Naive B cell (primary cell): ENCODE results near the gene CACNA2D3. TPM values are rescaled to one million over a fixed set of nuclear protein-coding genes. Genes with fewer than 3 reads are reported as not detected.

ENCODE experiments used
- ATAC-seq, 2 donors: fragments of 150-1000 bp; cut with Tn5 transposase; 2 replicates each; pipeline ENCODE4 v1.10.0; 2021; ENCODE audit warnings: low read depth in 2 of 2, mild to moderate bottlenecking in 2 of 2, moderate library complexity in 2 of 2
- DNase-seq: peaks from one replicate; pipeline ENCODE4 v3.0.0; 2022
- H3K27ac Mint-ChIP-seq, 6 donors: one replicate each; pipeline ENCODE4 v1.8.0; 2020 to 2022; ENCODE audit warnings: mild to moderate bottlenecking in 6 of 6, mixed read lengths in 6 of 6, moderate library complexity in 5 of 6, inconsistent platforms in 2 of 6
- H3K27me3 Mint-ChIP-seq, 3 donors: one replicate each; pipeline ENCODE4 v1.8.0; 2021 to 2022; ENCODE audit warnings: mixed read lengths in 3 of 3, mild to moderate bottlenecking in 1 of 3
- H3K36me3 Mint-ChIP-seq, 2 donors: one replicate each; pipeline ENCODE4 v1.8.0; 2020 to 2022; ENCODE audit warnings: mixed read lengths in 2 of 2, inconsistent platforms in 1 of 2, mild to moderate bottlenecking in 1 of 2
- H3K4me1 Mint-ChIP-seq, 3 donors: one replicate each; pipeline ENCODE4 v1.8.0; 2020 to 2022; ENCODE audit warnings: mixed read lengths in 3 of 3, inconsistent platforms in 1 of 3, mild to moderate bottlenecking in 1 of 3, moderate library complexity in 1 of 3
- H3K4me3 Mint-ChIP-seq, 8 donors: one replicate each; pipeline ENCODE4 v1.8.0; 2020 to 2022; ENCODE audit warnings: mild to moderate bottlenecking in 8 of 8, mixed read lengths in 8 of 8, moderate library complexity in 8 of 8, inconsistent platforms in 2 of 8
- H3K9me3 Mint-ChIP-seq, 7 donors: one replicate each; pipeline ENCODE4 v1.8.0; 2020 to 2022; ENCODE audit warnings: mixed read lengths in 7 of 7, mild to moderate bottlenecking in 5 of 7, inconsistent platforms in 2 of 7, moderate library complexity in 1 of 7
- polyA plus RNA-seq, 6 donors: library from polyadenylated mRNA; unstranded; fragments of 300-500 nt; fragmentation: Illumina TruSeq; gene quantifications; one replicate each; pipeline ENCODE4 v1.2.3, GENCODE V29; 2021; ENCODE audit warnings: low read depth in 6 of 6

The CACNA2D3 gene
- polyA plus RNA-seq, 6 donors from 2014 or later, result not detected

DNA sequence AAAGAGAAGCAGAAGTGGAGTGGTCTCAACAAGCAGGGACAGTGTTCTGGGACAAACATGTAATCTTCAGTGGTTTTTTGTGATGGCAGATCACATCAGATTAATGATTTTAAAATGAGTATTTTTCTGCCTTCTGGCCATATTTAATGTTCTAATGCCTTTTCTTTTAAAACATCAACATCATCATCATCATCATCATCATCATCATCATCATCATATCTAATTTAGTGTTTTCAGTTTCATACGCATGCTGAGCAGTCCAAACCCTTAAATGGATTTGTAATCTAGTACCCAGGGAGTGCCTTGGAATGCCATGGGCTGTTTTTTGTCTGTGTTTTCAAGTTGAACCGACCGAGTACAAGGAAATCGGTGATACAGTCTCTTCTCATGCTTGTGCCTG, 68.9 kb downstream of the CACNA2D3 start:
- no peaks in the 10 kb centered on the region for H3K4me1 Mint-ChIP-seq
- peaks cover 0 to 15% (median 9%) of the 10 kb centered on the region in 7 donors for H3K9me3 Mint-ChIP-seq
- DNase-seq, result no peak
- H3K27ac Mint-ChIP-seq, result no peak overlapping the region
- no peaks in the 10 kb centered on the region for H3K36me3 Mint-ChIP-seq
- no peak for ATAC-seq
- no peak overlapping the region for H3K4me3 Mint-ChIP-seq
- H3K27me3 Mint-ChIP-seq, result no peaks in the 10 kb centered on the region

- ATAC-seq (no peak), DNase-seq (no peak)
- H3K27ac Mint-ChIP-seq, result no peak overlapping the region
- no peak overlapping the region for H3K4me3 Mint-ChIP-seq
- H3K36me3 Mint-ChIP-seq, result no peaks in the 10 kb centered on the region
- H3K9me3 Mint-ChIP-seq, result peaks cover 0 to 15% (median 9%) of the 10 kb centered on the region in 7 donors
- H3K27me3 Mint-ChIP-seq, result no peaks in the 10 kb centered on the region
- no peaks in the 10 kb centered on the region for H3K4me1 Mint-ChIP-seq
Observed at GRCh38 chr3:54192026-54192425, 69.7 kb downstream of the CACNA2D3 start.

DNA sequence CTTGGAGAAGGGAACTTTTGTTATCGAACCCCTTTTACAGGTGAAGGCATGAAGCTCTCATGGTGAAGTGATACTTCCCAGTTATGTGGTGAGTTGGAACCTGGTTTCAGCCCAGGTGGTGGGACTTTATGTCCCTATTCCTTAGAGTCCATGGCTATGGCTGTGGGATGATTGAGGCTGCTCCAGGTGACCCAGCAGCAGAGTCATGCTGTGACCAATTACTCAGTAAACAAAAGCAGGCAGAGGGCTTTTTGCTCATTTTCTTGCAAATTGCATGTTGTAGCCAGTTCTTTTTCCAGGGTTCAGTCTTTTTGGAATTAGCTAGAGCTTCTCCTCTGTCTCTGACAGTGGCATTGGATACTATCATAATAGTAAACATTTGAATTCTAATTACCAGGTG, 70.7 kb downstream of the CACNA2D3 start:
- no peaks in the 10 kb centered on the region for H3K27me3 Mint-ChIP-seq
- no peaks in the 10 kb centered on the region for H3K36me3 Mint-ChIP-seq
- no peak overlapping the region for H3K4me3 Mint-ChIP-seq
- DNase-seq (no peak), ATAC-seq (no peak)
- H3K27ac Mint-ChIP-seq, result no peak overlapping the region
- peaks cover 0 to 12% (median 4%) of the 10 kb centered on the region in 7 donors for H3K9me3 Mint-ChIP-seq
- no peaks in the 10 kb centered on the region for H3K4me1 Mint-ChIP-seq

DNA sequence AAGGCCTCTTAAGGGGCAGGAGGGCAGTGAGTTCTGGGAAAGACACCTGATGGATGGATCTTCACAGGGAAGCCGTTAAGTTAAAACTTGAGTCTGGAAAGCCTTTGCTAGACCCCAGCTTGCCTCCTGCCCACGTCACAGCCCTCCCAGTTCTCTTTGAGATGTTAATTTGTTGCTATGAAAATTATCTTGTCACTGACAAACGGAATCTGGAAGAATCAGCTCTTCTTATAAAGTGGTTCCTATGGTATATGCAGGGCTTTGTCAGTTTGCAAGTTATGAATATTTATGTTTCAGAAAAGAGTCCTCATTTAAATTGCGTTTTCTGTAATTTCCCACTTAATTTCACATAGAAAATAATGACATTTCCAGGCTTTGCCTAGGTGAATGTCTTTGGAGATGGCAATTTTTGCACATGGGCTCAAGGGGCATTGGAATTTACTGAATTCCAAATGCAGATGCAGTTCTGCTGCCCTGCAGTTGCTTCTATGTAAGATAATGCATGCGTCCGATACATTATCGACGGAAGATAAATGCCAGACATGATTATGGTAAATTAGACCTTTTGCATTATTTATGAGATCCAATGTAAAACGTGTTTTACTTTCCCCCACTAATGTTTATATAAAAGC, 74.1 kb downstream of the CACNA2D3 start:
- DNase-seq, result no peak
- H3K36me3 Mint-ChIP-seq, result no peaks in the 10 kb centered on the region
- H3K4me1 Mint-ChIP-seq, result no peaks in the 10 kb centered on the region
- no peak for ATAC-seq
- no peak overlapping the region for H3K4me3 Mint-ChIP-seq
- peaks cover 0 to 6% (median 0%) of the 10 kb centered on the region in 7 donors for H3K9me3 Mint-ChIP-seq
- peaks cover 0 to 6% (median 0%) of the 10 kb centered on the region in 3 donors for H3K27me3 Mint-ChIP-seq
- H3K27ac Mint-ChIP-seq, result no peak overlapping the region

- DNase-seq (no peak), ATAC-seq (no peak)
- no peaks in the 10 kb centered on the region for H3K4me1 Mint-ChIP-seq
- peaks cover 0 to 6% (median 3%) of the 10 kb centered on the region in 3 donors for H3K27me3 Mint-ChIP-seq
- no peak overlapping the region for H3K27ac Mint-ChIP-seq
- no peak overlapping the region for H3K4me3 Mint-ChIP-seq
- H3K36me3 Mint-ChIP-seq, result no peaks in the 10 kb centered on the region
- H3K9me3 Mint-ChIP-seq, result peaks cover 0 to 6% (median 0%) of the 10 kb centered on the region in 7 donors
Observed at GRCh38 chr3:54197509-54197908, 75.2 kb downstream of the CACNA2D3 start.

- Mint-ChIP-seq H3K4me3 (no peak overlapping the region), H3K36me3 (no peaks in the 10 kb centered on the region), H3K27ac (no peak overlapping the region), H3K9me3 (peaks cover 0 to 6% (median 0%) of the 10 kb centered on the region in 7 donors), H3K27me3 (peaks cover 0 to 6% (median 5%) of the 10 kb centered on the region in 3 donors), H3K4me1 (no peaks in the 10 kb centered on the region)
- no peak for DNase-seq
- no peak for ATAC-seq
Observed at GRCh38 chr3:54198556-54198955, 76.2 kb downstream of the CACNA2D3 start.

- no peak overlapping the region for H3K27ac Mint-ChIP-seq
- H3K27me3 Mint-ChIP-seq, result peaks cover 0 to 6% (median 5%) of the 10 kb centered on the region in 3 donors
- no peak overlapping the region for H3K4me3 Mint-ChIP-seq
- H3K36me3 Mint-ChIP-seq, result no peaks in the 10 kb centered on the region
- ATAC-seq (no peak), DNase-seq (no peak)
- no peaks in the 10 kb centered on the region for H3K4me1 Mint-ChIP-seq
- peaks cover 0 to 5% (median 0%) of the 10 kb centered on the region in 7 donors for H3K9me3 Mint-ChIP-seq
Observed at GRCh38 chr3:54202054-54202453, 79.7 kb downstream of the CACNA2D3 start.

GRCh38 chr3:54202651-54203248, 80.4 kb downstream of the CACNA2D3 start:
- Mint-ChIP-seq H3K4me3 (no peak overlapping the region), H3K4me1 (no peaks in the 10 kb centered on the region), H3K27ac (no peak overlapping the region), H3K27me3 (peaks cover 0 to 6% (median 5%) of the 10 kb centered on the region in 3 donors), H3K9me3 (peaks cover 0 to 5% (median 0%) of the 10 kb centered on the region in 7 donors), H3K36me3 (no peaks in the 10 kb centered on the region)
- DNase-seq (no peak), ATAC-seq (no peak)

DNA sequence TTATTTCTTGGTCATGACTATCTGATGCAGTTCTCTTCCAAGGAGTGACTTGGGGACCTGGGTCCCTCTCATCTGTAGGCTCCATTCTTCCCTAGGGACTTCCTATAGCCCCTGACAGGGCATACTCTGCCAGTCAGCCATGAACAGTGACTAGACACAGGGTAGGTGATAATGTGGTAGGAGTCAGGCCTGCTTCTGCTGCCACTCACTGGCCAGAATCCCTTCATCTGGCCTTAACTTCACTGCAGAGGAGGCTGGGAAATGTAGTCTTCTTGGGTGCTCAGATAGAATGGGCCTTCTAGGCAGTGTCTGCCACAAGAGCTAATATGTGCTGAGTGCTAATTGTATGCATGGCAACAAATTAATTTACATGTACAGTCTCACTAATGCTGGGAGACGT, 84.5 kb downstream of the CACNA2D3 start:
- ATAC-seq (no peak), DNase-seq (no peak)
- H3K4me3 Mint-ChIP-seq, result no peak overlapping the region
- peaks cover 0 to 5% (median 0%) of the 10 kb centered on the region in 3 donors for H3K27me3 Mint-ChIP-seq
- H3K36me3 Mint-ChIP-seq, result no peaks in the 10 kb centered on the region
- no peak overlapping the region for H3K27ac Mint-ChIP-seq
- no peaks in the 10 kb centered on the region for H3K4me1 Mint-ChIP-seq
- peaks cover 0 to 19% (median 4%) of the 10 kb centered on the region in 7 donors for H3K9me3 Mint-ChIP-seq

- H3K4me3 Mint-ChIP-seq, result no peak overlapping the region
- H3K4me1 Mint-ChIP-seq, result no peaks in the 10 kb centered on the region
- DNase-seq, result no peak
- peaks cover 2 to 26% (median 10%) of the 10 kb centered on the region in 7 donors for H3K9me3 Mint-ChIP-seq
- ATAC-seq, result no peak
- no peaks in the 10 kb centered on the region for H3K36me3 Mint-ChIP-seq
- H3K27me3 Mint-ChIP-seq, result peaks cover 0 to 11% (median 0%) of the 10 kb centered on the region in 3 donors
- no peak overlapping the region for H3K27ac Mint-ChIP-seq
Observed at GRCh38 chr3:54211097-54211496, 88.7 kb downstream of the CACNA2D3 start.

DNA sequence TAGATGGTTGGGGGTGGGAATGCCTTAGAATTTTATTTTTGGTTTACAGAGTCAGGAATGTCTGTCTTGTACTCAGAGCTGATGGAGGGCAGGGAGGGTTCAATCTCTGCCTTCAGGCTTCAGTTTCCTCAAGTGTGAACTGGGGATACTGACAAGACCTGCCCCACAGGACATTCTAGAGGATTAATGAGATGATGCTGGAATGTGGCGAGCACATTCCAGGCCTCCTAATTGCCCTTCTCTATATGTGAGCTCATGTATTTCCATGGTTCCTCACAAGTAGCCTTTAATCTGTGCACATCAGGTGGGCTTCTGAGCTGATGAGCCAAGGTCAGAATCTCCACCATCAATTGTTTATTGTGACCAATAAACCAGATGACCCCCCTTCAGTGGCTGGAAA, 90.4 kb downstream of the CACNA2D3 start:
- Mint-ChIP-seq H3K36me3 (no peaks in the 10 kb centered on the region), H3K4me1 (no peaks in the 10 kb centered on the region), H3K27me3 (peaks cover 0 to 11% (median 0%) of the 10 kb centered on the region in 3 donors), H3K9me3 (peaks cover 2 to 26% (median 10%) of the 10 kb centered on the region in 7 donors), H3K4me3 (no peak overlapping the region), H3K27ac (no peak overlapping the region)
- DNase-seq, result no peak
- no peak for ATAC-seq

DNA sequence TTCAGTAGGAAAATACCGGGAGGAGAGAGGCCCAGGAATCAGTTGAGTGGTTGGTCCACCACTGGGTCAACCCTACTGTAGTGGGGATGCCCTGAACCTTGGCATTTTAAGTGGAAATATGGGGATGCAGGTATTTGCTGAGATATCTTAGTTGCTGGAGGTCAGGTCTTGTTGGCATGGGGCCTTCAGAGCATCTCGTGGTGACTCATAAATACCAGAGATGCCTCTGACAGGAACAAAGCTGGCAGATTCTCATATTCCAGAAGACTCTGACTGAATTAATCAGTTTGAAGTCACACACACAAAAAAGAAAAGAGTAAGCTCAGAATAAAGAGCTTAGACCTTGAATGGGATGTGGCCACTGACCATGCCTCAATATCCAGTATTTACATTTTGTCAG, 91.6 kb downstream of the CACNA2D3 start:
- Mint-ChIP-seq H3K4me1 (no peaks in the 10 kb centered on the region), H3K27ac (no peak overlapping the region), H3K4me3 (no peak overlapping the region), H3K27me3 (peaks cover 0 to 11% (median 0%) of the 10 kb centered on the region in 3 donors), H3K36me3 (no peaks in the 10 kb centered on the region), H3K9me3 (peaks cover 2 to 19% (median 6%) of the 10 kb centered on the region in 7 donors)
- DNase-seq (no peak), ATAC-seq (no peak)

DNA sequence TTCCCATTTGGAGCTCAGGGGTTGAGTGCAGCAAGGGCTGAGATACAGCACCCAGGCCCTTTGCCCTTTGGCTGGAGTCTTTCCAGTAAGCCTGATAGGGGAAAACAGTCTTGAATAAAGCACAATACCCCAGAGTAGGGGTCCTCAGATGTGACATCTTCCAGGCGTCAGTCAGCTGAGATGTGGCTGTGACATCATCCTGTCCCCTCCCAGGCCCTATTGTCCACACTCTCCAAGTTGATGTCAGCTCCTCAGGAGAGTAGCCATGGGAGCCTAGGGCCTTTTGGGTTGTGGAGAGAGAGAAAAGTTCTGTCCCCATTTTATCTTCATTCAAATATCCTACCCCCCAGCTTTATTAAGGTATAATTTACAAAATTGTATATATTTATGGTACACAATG, 92.5 kb downstream of the CACNA2D3 start:
- no peak overlapping the region for H3K4me3 Mint-ChIP-seq
- H3K4me1 Mint-ChIP-seq, result no peaks in the 10 kb centered on the region
- no peak overlapping the region for H3K27ac Mint-ChIP-seq
- H3K9me3 Mint-ChIP-seq, result peaks cover 2 to 14% (median 6%) of the 10 kb centered on the region in 7 donors
- ATAC-seq (no peak), DNase-seq (no peak)
- H3K36me3 Mint-ChIP-seq, result no peaks in the 10 kb centered on the region
- peaks cover 0 to 11% (median under 1%) of the 10 kb centered on the region in 3 donors for H3K27me3 Mint-ChIP-seq

GRCh38 chr3:54215521-54215920, 93.2 kb downstream of the CACNA2D3 start:
- ATAC-seq (no peak), DNase-seq (no peak)
- no peaks in the 10 kb centered on the region for H3K4me1 Mint-ChIP-seq
- H3K27ac Mint-ChIP-seq, result no peak overlapping the region
- peaks cover 0 to 11% (median 4%) of the 10 kb centered on the region in 3 donors for H3K27me3 Mint-ChIP-seq
- no peak overlapping the region for H3K4me3 Mint-ChIP-seq
- H3K36me3 Mint-ChIP-seq, result no peaks in the 10 kb centered on the region
- H3K9me3 Mint-ChIP-seq, result peaks cover 2 to 14% (median 6%) of the 10 kb centered on the region in 7 donors
